Right cardiac atrium (tissue), 5 donors: ENCODE data around the gene HSFX3. TPM values are rescaled to one million over a fixed set of nuclear protein-coding genes. Genes with fewer than 3 reads are reported as not detected.
"Not testable (repeated sequence)": the region's sequence is repeated elsewhere in the genome, so short reads cannot be mapped to it uniquely, and the experiment has no call there.

Experiments
- ATAC-seq, 2 donors: fragments of 200-7000 bp; cut with Tn5 transposase; one replicate each; pipeline versions ENCODE4 v1.8.0 to v1.9.1; 2020; ENCODE audit warnings: moderate library complexity in 2 of 2, mild to moderate bottlenecking in 1 of 2
- DNase-seq, 3 donors: peaks; one replicate each; pipeline ENCODE4 v3.0.0-alpha.2; 2020
- H3K27ac ChIP-seq: one replicate; pipeline ENCODE4 v1.5.1; 2013; ENCODE audit warnings: mild to moderate bottlenecking, low read length, control low read depth, moderate library complexity
- H3K27me3 ChIP-seq: one replicate; pipeline ENCODE4 v1.6.1; 2013; ENCODE audit not compliant: control insufficient read depth, insufficient read depth
- H3K4me1 ChIP-seq: one replicate; pipeline ENCODE4 v1.6.1; 2013; ENCODE audit warnings: low read length; ENCODE audit not compliant: control insufficient read depth, insufficient read depth
- H3K4me3 ChIP-seq: one replicate; pipeline ENCODE4 v1.5.1; 2013; ENCODE audit warnings: low read length, control low read depth
- H3K9me3 ChIP-seq: one replicate; pipeline ENCODE4 v1.6.1; 2013; ENCODE audit warnings: low read length; ENCODE audit not compliant: control insufficient read depth
- whole genome bisulfite sequencing: extraction: QIAGEN DNeasy Blood & Tissue Kit; methylation state at CpG from one replicate; pipeline ENCODE4 v1.1.7; 2013; 5-methylcytosine and 5-hydroxymethylcytosine counted together
- intact Hi-C, 4 donors: fragments of 100-400 bp; cut with DNase I; formaldehyde crosslinking; loops; one replicate each; pipeline versions ENCODE4 v1.11.0 to v1.14.0; 2022 to 2023
- polyA plus RNA-seq: library from polyadenylated mRNA; stranded (reverse); fragments of 200-250 nt; gene quantifications from one replicate; pipeline ENCODE4 v1.2.3, GENCODE V29; 2013
- total RNA-seq, 4 donors: library from RNA; stranded (reverse); fragmentation: NEBNext Ultra II Directional; extraction: Animal tissue kit (Norgen Biotek cat#: 25700); gene quantifications; one replicate each; pipeline ENCODE4 v1.2.1, GENCODE V29; 2021
- donor health status: healthy with polysubstance abuse.
- donor health status: DM: no; HTN: yes; CAD: no.
- donor health status: DM: no; HTN: no; CAD: no.
- donor health status: DM: no; HTN: yes; CAD: no; lungs with severe emphysema.
- donor health status: DM: yes; HTN: yes; CAD: no.

The HSFX3 gene
- total and polyA plus RNA-seq, 5 donors, result not detected

GRCh38 chrX:149504226-149504914 lies 45.4 kb downstream of the HSFX3 start:
- intact Hi-C loops, result no loop called here
- Histone ChIP-seq H3K27ac (peak overlapping the region; percentile 91), H3K4me3 (peak overlapping the region; percentile 61), H3K4me1 (peaks cover 5% of the 10 kb centered on the region), H3K27me3 (no peaks in the 10 kb centered on the region), H3K9me3 (no peaks in the 10 kb centered on the region)
- DNase-seq (peak in 1 of 3 donors; percentile 68), ATAC-seq (peak; percentile 17 to 19)
- 39% methylated on average over 10 of the region's 10 CpGs for WGBS

GRCh38 chrX:149503446-149503845 lies 46.3 kb downstream of the HSFX3 start:
- H3K27me3 ChIP-seq, H3K4me3 ChIP-seq, H3K27ac ChIP-seq, H3K9me3 ChIP-seq, intact Hi-C loops, H3K4me1 ChIP-seq: not testable (repeated sequence)
- WGBS, result 20% methylated on average over 5 of the region's 10 CpGs
- peak; percentile 53 to 68 for ATAC-seq
- peak; percentile 43 to 65 (median 61) for DNase-seq

GRCh38 chrX:149502923-149503322 lies 46.8 kb downstream of the HSFX3 start:
- DNase-seq, H3K4me3 ChIP-seq, intact Hi-C loops, H3K9me3 ChIP-seq, ATAC-seq, H3K27me3 ChIP-seq, H3K4me1 ChIP-seq, H3K27ac ChIP-seq: not testable (repeated sequence)
- 71% methylated on average over 5 of the region's 5 CpGs for WGBS

GRCh38 chrX:149499766-149500165 lies 50.0 kb downstream of the HSFX3 start:
- Histone ChIP-seq H3K4me3 (no peak overlapping the region), H3K27me3 (no peaks in the 10 kb centered on the region), H3K9me3 (no peaks in the 10 kb centered on the region), H3K4me1 (peaks cover 5% of the 10 kb centered on the region), H3K27ac (no peak overlapping the region)
- intact Hi-C loops, result no loop called here
- 75% methylated on average over 5 of the region's 5 CpGs for WGBS
- ATAC-seq (no peak), DNase-seq (no peak)

- intact Hi-C loops, result no loop called here
- 98% methylated on average over 4 of the region's 4 CpGs for WGBS
- no peak for DNase-seq
- no peak for ATAC-seq
- no peak overlapping the region for H3K27ac ChIP-seq
- no peaks in the 10 kb centered on the region for H3K9me3 ChIP-seq
- H3K27me3 ChIP-seq, result no peaks in the 10 kb centered on the region
- H3K4me1 ChIP-seq, result peaks cover 10% of the 10 kb centered on the region
- no peak overlapping the region for H3K4me3 ChIP-seq
These were observed 51.0 kb downstream of the HSFX3 start for GRCh38 chrX:149498767-149499166.

Other genes with a start within 250 kb of the HSFX3 start
- gene IDS, start 44.6 kb downstream of the HSFX3 start, total RNA-seq, result 100 to 1,000 TPM in 3 of 4 donors, 10 to 100 TPM in 1; 89.7 to 107 (median 103) TPM
- 43.8 TPM for gene IDS, start 44.6 kb downstream of the HSFX3 start, polyA plus RNA-seq
- gene EOLA1, start 8.9 kb downstream of the HSFX3 start, total RNA-seq, result 10 to 100 TPM; 23.8 to 29.6 (median 26.8) TPM
- 26.0 TPM for gene EOLA1, start 8.9 kb downstream of the HSFX3 start, polyA plus RNA-seq
- gene MAGEA9B, start 37.5 kb upstream of the HSFX3 start, total RNA-seq, result not detected
- not detected for gene MAGEA9B, start 37.5 kb upstream of the HSFX3 start, polyA plus RNA-seq
- 1 to 10 TPM in 2 of 4 donors, not detected in 2; 1.1 to 1.3 TPM for gene HSFX2, start 45.4 kb upstream of the HSFX3 start, total RNA-seq
- gene HSFX2, start 45.4 kb upstream of the HSFX3 start, polyA plus RNA-seq, result 0.77 TPM
- gene TMEM185A, start 81.9 kb upstream of the HSFX3 start, total RNA-seq, result 10 to 100 TPM; 50.7 to 86.0 (median 62.5) TPM
- gene TMEM185A, start 81.9 kb upstream of the HSFX3 start, polyA plus RNA-seq, result 43.0 TPM
- not detected for gene MAGEA11, start 162.1 kb upstream of the HSFX3 start, total RNA-seq
- not detected for gene MAGEA11, start 162.1 kb upstream of the HSFX3 start, polyA plus RNA-seq
- 1 to 10 TPM; 1.9 to 4.1 (median 3.0) TPM for gene HSFX1, start 224.1 kb upstream of the HSFX3 start, total RNA-seq
- gene HSFX1, start 224.1 kb upstream of the HSFX3 start, polyA plus RNA-seq, result 2.1 TPM
- not detected for gene MAGEA9, start 232.0 kb upstream of the HSFX3 start, total RNA-seq
- not detected for gene MAGEA9, start 232.0 kb upstream of the HSFX3 start, polyA plus RNA-seq